ENCODE results near the gene HPGD. TPM values are rescaled to one million over a fixed set of nuclear protein-coding genes. Genes with fewer than 3 reads are reported as not detected.

Gene HPGD
- 1.2 TPM for total RNA-seq (2021; ENCODE audit: unreplicated experiment)
- 0.57 TPM for polyA plus RNA-seq (2012; ENCODE audit: insufficient read length)
- percentile 18 among the genes with signal in this experiment for Bru-seq, nascent RNA
- BruChase-seq, experiment 1, labeled RNA remaining after a 2-hour chase: percentile 17 among the genes with signal in this experiment
- percentile 24 among the genes with signal in this experiment for BruChase-seq, experiment 2, labeled RNA remaining after a 6-hour chase
- long read RNA-seq: 0 reads

GRCh38 chr4:174522183-174523024, at the start of gene HPGD:
Gene HPGD, minus strand, starts transcription at chr4:174522488. Its CDS starts 37 bp downstream, at chr4:174522451.
- POLR2A ChIA-PET: no interaction called here
- no peaks in the 10 kb centered on the region; the same call in 1 of the 2 replicates for H3K4me1 ChIP-seq (ENCODE audit: control insufficient read depth, insufficient read depth, low read length)
- in situ Hi-C loops (cut with HindIII; ENCODE audit: low pct_unique_long_range_greater_than_20kb, low sequenced_read_pairs): no loop called here
- intact Hi-C loops (cut with micrococcal nuclease; ENCODE audit: unreplicated experiment): no loop called here
- CTCF ChIA-PET: no interaction called here
- peak within 1 kb of the TSS; percentile 37 to 50 for H3K4me3 ChIP-seq (ENCODE audit: low read depth in 2 of 2, low read length in 2 of 2)
- ATAC-seq: peak; percentile 82
- no peaks in the 10 kb centered on the region for H3K9me3 ChIP-seq (ENCODE audit: control insufficient read depth, insufficient read depth, low read depth, low read length)
- no peak for DNase-seq (ENCODE audit: low read depth, low spot score)
- peaks cover 5% of the 10 kb centered on the region for H3K27me3 ChIP-seq (ENCODE audit: control insufficient read depth, insufficient read depth, low read length)
- H3K27ac ChIP-seq (ENCODE audit: low read length): no peak within 1 kb of the TSS
- no peak for TF ChIP-seq SIN3A (IDR thresholded peaks at IDR 0.05; ENCODE audit: borderline replicate concordance, insufficient read depth, low read depth, low read length)
- no peak for TF ChIP-seq POLR2AphosphoS5 (IDR thresholded peaks at IDR 0.05; ENCODE audit: low read depth, low read length)
- TF ChIP-seq REST (IDR thresholded peaks at IDR 0.05; ENCODE audit: insufficient read depth in 1 of 2, low read depth in 2 of 2, low read length in 1 of 2): no peak
- no peak for TF ChIP-seq TCF7L2 (IDR thresholded peaks at IDR 0.05; ENCODE audit: low read depth, low read length)
- TF ChIP-seq CTCF (IDR thresholded peaks at IDR 0.05): no peak
- no TSS peak for BruUV-seq (replicated peaks)
- H3K36me3 ChIP-seq (ENCODE audit: control insufficient read depth, insufficient read depth, low read length): no peaks in the 10 kb centered on the region

DNA sequence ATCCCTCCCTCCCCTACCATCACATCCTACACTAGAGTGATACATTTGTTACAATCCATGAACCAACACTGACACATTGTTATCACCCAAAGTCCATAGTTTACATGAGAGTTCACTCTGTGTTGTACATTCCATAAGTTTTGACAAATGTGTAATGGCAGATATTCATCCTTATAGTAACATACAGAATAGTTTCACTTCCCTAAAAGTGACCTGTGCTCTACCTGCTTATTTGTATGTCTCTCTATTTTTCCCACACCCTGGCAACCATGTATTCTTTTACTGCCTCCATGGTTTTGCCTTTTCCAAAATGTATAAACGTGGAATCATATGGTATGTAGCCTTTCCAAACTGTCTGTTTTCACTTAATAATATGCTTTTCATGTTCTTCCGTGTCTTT, 42.2 kb upstream of the HPGD start:
- no peak for DNase-seq (ENCODE audit: low read depth, low spot score)
- H3K4me3 ChIP-seq (ENCODE audit: low read depth in 2 of 2, low read length in 2 of 2): no peak overlapping the region
- ChIA-PET POLR2A (no interaction called here), CTCF (no interaction called here)
- no peak overlapping the region for H3K27ac ChIP-seq (ENCODE audit: low read length)
- in situ Hi-C loops (cut with HindIII; ENCODE audit: low pct_unique_long_range_greater_than_20kb, low sequenced_read_pairs): no loop called here
- H3K27me3 ChIP-seq (ENCODE audit: control insufficient read depth, insufficient read depth, low read length): no peaks in the 10 kb centered on the region
- H3K36me3 ChIP-seq (ENCODE audit: control insufficient read depth, insufficient read depth, low read length): no peaks in the 10 kb centered on the region
- H3K4me1 ChIP-seq (ENCODE audit: control insufficient read depth, insufficient read depth, low read length): no peaks in the 10 kb centered on the region
- no TSS peak for BruUV-seq (replicated peaks)
- TF ChIP-seq REST (IDR thresholded peaks at IDR 0.05; ENCODE audit: insufficient read depth in 1 of 2, low read depth in 2 of 2, low read length in 1 of 2) (no peak), TCF7L2 (IDR thresholded peaks at IDR 0.05; ENCODE audit: low read depth, low read length) (no peak), SIN3A (IDR thresholded peaks at IDR 0.05; ENCODE audit: borderline replicate concordance, insufficient read depth, low read depth, low read length) (no peak), CTCF (IDR thresholded peaks at IDR 0.05) (no peak), POLR2AphosphoS5 (IDR thresholded peaks at IDR 0.05; ENCODE audit: low read depth, low read length) (no peak)
- H3K9me3 ChIP-seq (ENCODE audit: control insufficient read depth, insufficient read depth, low read depth, low read length): no peaks in the 10 kb centered on the region
- ATAC-seq: no peak
- intact Hi-C loops (cut with micrococcal nuclease; ENCODE audit: unreplicated experiment): no loop called here

Data from Panc1 (cell line).